SH-SY5Y (cell line): ENCODE data around the gene PPHLN1.

ENCODE experiments used
- GATA2 ChIP-seq: IDR thresholded peaks from 2 replicates; pipeline ENCODE4 v1.6.1; 2011; ENCODE audit warnings: mild to moderate bottlenecking, low read depth, low read length
- GATA3 ChIP-seq: IDR thresholded peaks from 2 replicates; pipeline ENCODE4 v1.6.1; 2011; ENCODE audit warnings: low read depth, mild to moderate bottlenecking, low read length, moderate library complexity

DNA sequence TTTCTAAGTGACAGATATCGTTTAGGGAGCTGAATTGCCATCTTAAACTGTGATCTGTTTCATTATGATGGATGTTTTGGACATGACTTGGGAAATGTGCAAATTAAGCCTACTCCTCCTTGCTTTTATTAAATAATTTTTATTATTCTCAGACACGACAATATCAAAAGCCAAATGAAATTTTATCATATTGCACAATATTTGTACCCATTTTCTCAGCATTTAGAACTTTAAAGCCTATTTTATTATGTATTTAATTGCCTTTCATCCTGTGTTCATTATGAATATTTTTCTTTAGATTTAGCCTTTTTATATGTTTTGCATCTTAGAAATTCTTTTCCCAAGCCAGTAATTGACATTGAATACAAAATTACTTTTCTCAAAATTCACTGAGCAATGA, 102.9 kb downstream of the PPHLN1 start:
- TF ChIP-seq GATA3, result no peak
- no peak for TF ChIP-seq GATA2
